OCI-LY1 (cell line): ENCODE measurements around the gene CCDC32.

ENCODE experiments used
- EZH2 ChIP-seq: fragments of 200-600 bp; sonication (generic), shearing (Covaris generic); IDR thresholded peaks from 2 replicates; pipeline ENCODE4 v1.8.0; 2017; ENCODE audit warnings: borderline replicate concordance, mixed run types, mild to moderate bottlenecking, antibody characterized with exemption, low read length, moderate library complexity, mixed read lengths
- TF ChIP-seq, protein P1 (sequence below): fragments of 200-600 bp; sonication (generic), shearing (Covaris generic); IDR thresholded peaks from 2 replicates; pipeline ENCODE4 v1.5.1; 2017; ENCODE audit warnings: mild to moderate bottlenecking, antibody characterized with exemption, low read length, moderate library complexity, mixed read lengths

- TF ChIP-seq, protein P1, sequence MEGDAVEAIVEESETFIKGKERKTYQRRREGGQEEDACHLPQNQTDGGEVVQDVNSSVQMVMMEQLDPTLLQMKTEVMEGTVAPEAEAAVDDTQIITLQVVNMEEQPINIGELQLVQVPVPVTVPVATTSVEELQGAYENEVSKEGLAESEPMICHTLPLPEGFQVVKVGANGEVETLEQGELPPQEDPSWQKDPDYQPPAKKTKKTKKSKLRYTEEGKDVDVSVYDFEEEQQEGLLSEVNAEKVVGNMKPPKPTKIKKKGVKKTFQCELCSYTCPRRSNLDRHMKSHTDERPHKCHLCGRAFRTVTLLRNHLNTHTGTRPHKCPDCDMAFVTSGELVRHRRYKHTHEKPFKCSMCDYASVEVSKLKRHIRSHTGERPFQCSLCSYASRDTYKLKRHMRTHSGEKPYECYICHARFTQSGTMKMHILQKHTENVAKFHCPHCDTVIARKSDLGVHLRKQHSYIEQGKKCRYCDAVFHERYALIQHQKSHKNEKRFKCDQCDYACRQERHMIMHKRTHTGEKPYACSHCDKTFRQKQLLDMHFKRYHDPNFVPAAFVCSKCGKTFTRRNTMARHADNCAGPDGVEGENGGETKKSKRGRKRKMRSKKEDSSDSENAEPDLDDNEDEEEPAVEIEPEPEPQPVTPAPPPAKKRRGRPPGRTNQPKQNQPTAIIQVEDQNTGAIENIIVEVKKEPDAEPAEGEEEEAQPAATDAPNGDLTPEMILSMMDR, result no peak
- no peak for TF ChIP-seq EZH2
These were observed 30.9 kb upstream of the CCDC32 start for GRCh38 chr15:40595773-40596172.
